Esophagus muscularis mucosa (tissue), 4 donors: ENCODE data around the gene SCARB2.

Source experiments
- CTCF ChIP-seq, 3 experiments: fragments of 200-600 bp in 2 of 3; fragments of 450-650 bp in 1 of 3; sonication (generic) in 2 of 3; IDR thresholded peaks; one replicate each; pipeline ENCODE4 v1.5.1; 2017 to 2019; ENCODE audit warnings: antibody characterized with exemption in 3 of 3, mild to moderate bottlenecking in 2 of 3, moderate library complexity in 1 of 3
- EP300 ChIP-seq: sonication (generic); formaldehyde crosslinking; IDR thresholded peaks from one replicate; pipeline ENCODE4 v1.6.1; 2017; ENCODE audit warnings: antibody characterized with exemption
- POLR2A ChIP-seq: fragments of 450-650 bp; IDR thresholded peaks from one replicate; pipeline ENCODE4 v1.6.1; 2017; ENCODE audit warnings: antibody characterized with exemption, moderate library complexity, mild to moderate bottlenecking, low read depth
- POLR2AphosphoS5 ChIP-seq, 2 donors: sonication (generic); formaldehyde crosslinking; IDR thresholded peaks; one replicate each; pipeline ENCODE4 v1.6.1; 2017; ENCODE audit warnings: antibody characterized with exemption in 2 of 2

DNA sequence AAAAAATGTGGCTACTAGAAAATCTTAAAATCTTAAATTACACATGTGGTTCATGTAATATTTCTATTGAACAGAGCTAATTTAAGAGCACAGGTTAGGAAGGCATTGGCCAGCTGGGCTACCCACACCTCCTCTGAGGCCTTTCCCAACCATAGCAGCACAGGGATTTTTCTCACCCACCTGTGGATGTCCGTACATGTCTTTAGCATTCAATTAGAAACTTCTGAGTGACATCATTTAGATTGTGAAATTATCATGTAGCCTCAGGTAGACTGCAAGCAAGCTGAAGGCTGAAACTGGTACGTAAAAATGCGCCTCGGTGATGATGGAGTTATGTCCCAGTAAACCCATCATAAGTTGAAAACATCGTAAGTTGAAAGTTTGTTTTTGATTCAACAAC lies 31.2 kb downstream of the SCARB2 start:
- no peak for TF ChIP-seq CTCF (IDR thresholded peaks at IDR 0.05)
- TF ChIP-seq POLR2AphosphoS5 (IDR thresholded peaks at IDR 0.05) = no peak
- no peak for TF ChIP-seq EP300
- TF ChIP-seq POLR2A = no peak
